DOHH2 (cell line): ENCODE data around the gene UCHL5.

Source experiments
- EZH2phosphoT487 ChIP-seq: fragments of 200-600 bp; sonication (generic); IDR thresholded peaks from 2 replicates; pipeline ENCODE4 v1.6.1; 2017; ENCODE audit warnings: borderline replicate concordance, mild to moderate bottlenecking, antibody characterized with exemption, low read length, moderate library complexity, mixed read lengths
- TF ChIP-seq, protein P1 (sequence below): fragments of 200-600 bp; sonication (generic); IDR thresholded peaks from one replicate; pipeline ENCODE4 v1.5.1; 2014; ENCODE audit warnings: antibody characterized with exemption, mild to moderate bottlenecking, low read depth, low read length; ENCODE audit not compliant: poor library complexity, severe bottlenecking

DNA sequence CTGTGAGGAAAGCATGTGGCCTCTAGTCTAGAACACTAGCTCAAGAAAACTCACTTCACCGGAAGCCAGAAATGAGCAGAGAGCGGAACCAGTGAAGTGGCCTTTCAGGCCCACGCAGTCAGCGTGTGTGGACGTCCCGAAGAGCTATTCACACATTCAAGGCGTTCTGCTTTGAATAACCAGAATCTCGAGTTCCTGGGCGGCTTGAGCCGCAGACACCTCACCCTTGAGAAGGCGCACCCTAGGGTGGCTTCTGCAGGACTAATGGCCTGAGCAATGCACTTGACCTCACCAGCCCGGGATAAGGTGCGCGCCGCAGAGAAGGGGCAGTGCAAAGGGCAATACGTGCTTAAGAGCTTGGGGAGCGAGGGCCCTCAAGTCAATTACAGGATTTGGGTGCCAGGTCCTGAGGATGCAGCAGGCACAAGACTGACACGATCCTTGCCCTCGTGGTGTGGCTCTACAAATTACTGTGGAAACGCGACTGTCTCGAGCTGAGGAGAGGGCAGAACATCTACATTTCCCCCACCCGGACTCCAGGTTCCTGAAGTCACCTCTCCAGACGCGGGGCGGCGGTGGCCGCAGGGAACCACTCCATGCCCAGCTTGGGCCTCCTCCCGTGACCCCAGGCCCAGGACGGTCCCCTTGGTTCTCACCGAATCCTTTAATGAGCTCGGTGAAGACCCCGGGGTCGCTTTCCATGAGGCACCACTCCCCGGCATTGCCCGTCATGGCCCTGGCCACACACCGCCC, 455 bp downstream of the UCHL5 start:
- TF ChIP-seq EZH2phosphoT487: no peak
- TF ChIP-seq, protein P1, sequence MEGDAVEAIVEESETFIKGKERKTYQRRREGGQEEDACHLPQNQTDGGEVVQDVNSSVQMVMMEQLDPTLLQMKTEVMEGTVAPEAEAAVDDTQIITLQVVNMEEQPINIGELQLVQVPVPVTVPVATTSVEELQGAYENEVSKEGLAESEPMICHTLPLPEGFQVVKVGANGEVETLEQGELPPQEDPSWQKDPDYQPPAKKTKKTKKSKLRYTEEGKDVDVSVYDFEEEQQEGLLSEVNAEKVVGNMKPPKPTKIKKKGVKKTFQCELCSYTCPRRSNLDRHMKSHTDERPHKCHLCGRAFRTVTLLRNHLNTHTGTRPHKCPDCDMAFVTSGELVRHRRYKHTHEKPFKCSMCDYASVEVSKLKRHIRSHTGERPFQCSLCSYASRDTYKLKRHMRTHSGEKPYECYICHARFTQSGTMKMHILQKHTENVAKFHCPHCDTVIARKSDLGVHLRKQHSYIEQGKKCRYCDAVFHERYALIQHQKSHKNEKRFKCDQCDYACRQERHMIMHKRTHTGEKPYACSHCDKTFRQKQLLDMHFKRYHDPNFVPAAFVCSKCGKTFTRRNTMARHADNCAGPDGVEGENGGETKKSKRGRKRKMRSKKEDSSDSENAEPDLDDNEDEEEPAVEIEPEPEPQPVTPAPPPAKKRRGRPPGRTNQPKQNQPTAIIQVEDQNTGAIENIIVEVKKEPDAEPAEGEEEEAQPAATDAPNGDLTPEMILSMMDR: no peak
